NCI-H345 (cell line): ENCODE data around the gene AIFM1.

ENCODE experiments used
- DNase-seq: peaks from one replicate; lab custom pipeline; 2025; lab: John Stamatoyannopoulos, UW

Gene AIFM1

DNA sequence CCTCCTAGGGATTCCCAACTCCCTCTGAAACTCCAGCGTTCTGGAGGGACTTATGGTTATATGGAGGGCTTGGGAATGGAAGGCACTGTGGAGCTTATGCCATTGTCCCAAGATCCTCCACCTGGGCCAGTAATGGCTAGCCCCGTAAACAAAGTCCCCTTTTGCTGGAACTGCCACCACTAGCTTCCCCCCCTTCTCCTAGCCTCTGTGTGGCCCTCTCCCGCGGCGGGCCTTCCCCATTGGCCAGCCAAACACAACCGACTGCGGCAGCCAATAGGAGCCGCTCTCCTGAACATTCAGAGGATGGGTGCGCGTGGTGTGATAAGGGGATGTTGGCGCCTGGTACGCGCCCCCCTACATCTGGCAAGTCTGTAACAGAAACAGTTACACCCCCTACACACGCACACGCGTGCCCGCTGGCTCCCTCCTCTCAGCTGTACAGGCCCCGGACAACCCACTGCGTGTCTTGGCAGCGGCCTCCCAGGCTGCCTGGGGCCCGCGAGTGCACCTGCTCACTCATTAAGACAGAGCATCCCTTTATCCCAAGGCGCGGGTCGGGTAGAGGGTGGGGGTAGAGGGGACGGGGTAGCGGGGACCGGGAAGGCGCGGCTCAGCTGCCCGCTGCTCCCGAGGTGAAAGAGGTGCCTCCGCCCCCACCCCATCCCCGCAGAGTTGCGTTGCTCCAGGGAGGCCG lies 5.3 kb upstream of the AIFM1 start:
- DNase-seq, result peak; percentile 88

DNA sequence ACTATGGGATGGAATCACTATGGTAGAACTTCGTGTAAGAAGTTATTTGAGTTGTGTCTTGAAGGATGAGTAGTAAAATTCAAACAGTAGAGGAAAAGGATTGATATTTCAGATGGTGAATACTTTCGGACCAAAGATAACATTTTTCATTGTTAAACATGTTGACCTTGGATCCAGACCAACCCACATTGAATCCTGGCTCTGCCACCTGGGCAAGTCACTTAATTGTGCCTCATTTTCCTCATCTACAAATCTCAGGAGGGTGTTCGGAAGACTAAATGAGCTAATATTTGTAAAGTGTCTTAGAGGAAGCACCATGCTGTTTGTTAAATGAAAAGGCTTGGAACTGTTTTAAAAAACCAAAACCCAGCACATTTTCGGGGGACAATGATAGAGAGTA lies 1.4 kb upstream of the AIFM1 start:
- DNase-seq, result no peak

DNA sequence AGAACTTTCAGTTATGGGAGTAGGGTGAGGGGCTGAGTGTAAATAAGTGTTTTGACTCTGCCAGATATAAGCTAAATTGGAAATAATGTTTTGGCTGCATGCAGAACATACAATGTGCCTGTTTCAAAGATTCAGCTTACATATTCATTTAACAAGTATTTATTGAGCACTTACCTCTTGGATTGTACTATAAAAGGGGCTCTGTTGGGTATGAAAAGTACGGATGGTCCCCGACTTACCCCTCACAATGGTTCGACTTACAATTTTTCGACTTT lies 799 bp upstream of the AIFM1 start:
- no peak for DNase-seq

GRCh38 chrX:130165181-130165702 lies 399 bp downstream of the AIFM1 start:
- peak; percentile 7 for DNase-seq

- no peak for DNase-seq
These were observed 2.2 kb downstream of the AIFM1 start for GRCh38 chrX:130163398-130163797.

DNA sequence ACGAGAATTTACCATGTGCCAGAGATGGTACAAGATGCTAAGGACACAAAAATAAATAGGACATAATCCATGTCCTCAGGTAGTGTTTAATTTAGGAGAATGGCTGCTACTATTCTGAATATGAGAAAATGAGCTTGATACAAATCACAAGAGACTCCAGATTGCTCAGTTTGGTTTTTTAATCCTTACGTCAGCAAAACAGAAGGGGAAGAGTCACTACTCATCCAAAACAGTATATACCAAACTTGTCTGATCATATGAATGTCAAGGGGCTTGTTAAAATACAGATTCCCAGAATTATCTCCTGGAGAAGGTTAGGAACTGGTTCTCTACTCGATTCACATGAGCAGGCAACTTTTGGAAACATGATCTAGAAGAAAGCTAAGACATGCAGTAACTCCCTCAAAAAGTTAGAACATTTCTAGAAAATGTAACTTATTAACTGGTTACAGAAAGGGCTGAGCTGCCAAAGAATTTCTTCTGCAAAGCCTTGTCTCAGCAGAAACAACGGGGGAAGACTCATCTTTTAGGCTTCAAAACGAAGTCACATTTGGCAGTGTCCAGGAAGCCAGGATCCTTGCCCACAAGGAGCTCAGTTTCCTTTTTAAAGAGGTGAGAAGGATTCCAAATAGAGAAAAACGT lies 3.4 kb downstream of the AIFM1 start:
- no peak for DNase-seq

- DNase-seq, result no peak
These were observed 5.9 kb downstream of the AIFM1 start for GRCh38 chrX:130159776-130160175.

DNA sequence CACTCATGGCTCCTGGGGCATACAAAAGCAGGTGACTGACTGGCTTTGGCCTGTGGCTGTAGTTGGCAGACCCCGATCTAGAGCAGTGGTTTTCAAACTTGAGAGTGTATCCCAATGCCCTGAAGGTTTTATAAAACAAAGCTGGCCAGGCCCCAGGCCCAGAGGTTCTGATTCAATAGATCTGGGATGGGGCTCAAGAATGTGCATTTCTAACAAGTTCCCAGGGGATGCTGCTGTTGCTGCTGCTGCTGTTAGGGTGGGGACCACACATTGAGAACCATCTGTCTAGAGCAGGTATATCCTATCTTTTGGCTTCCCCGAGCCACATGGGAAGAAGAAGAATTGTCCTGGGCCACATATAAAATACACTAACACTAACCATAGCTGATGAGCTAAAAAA lies 7.3 kb downstream of the AIFM1 start:
- no peak for DNase-seq

DNA sequence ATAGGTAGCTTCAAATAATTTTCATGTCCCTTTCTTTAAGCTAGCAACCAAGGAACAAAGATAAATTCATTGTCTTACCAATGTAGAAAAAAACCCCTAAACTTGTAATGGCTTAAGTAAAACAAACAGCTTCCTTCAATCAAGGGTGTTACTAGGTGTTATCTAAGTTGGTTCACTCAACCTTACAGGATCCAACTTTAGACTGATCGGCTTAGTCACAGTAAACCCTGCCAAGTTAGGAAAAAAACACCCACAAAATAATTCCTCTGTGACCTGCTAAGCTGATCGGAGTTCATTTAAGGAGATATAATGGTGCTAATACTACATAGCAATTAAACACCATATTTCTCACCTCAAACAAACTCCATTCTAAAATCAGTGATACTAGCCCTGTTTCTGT lies 10.1 kb downstream of the AIFM1 start:
- no peak for DNase-seq

- no peak for DNase-seq
These were observed 18.0 kb downstream of the AIFM1 start for GRCh38 chrX:130147631-130148030.

GRCh38 chrX:130145123-130145522 lies 20.5 kb downstream of the AIFM1 start:
- DNase-seq, result no peak

- DNase-seq, result no peak
These were observed 21.1 kb downstream of the AIFM1 start for GRCh38 chrX:130144509-130144908.

DNA sequence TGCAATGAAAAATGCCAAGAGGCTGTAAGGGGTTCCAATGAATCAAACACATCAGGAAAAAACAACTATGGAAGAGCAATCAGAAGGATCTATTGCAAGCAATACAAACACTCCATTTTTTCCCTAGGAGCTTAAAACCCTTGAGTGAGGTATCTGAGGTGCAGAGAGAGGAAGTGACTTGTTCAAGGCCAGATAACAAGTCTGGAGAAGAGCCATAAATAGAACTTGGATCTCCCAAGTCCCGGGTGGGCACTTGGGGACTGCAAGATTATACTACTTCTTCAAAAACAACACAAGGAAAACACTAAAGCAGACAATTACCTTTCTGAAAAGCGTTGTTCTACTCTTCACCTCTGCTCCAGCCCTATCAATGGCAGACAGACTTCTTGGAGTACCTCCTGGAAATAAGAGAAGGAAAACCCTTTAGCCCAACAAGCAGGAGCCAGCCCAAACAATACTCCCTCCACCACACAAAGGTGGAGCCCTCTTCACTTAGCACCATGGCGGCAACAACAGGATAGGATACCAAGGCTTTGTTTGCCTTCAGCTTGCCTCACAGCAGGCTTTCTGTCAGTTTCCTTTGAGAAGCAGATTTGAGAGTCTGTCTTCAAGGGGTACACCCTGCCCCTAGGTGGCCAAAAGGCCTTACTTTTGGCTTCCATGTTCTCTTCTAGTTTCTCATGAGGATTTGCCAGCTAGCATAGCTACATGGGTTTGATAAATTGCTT lies 26.0 kb downstream of the AIFM1 start:
- DNase-seq, result peak; percentile 24

GRCh38 chrX:130136961-130137360 lies 28.7 kb downstream of the AIFM1 start:
- DNase-seq, result no peak

GRCh38 chrX:130136496-130136895 lies 29.1 kb downstream of the AIFM1 start:
- DNase-seq, result no peak

GRCh38 chrX:130130990-130131389 lies 34.7 kb downstream of the AIFM1 start:
- DNase-seq, result no peak

- no peak for DNase-seq
These were observed 40.4 kb downstream of the AIFM1 start for GRCh38 chrX:130125091-130125874.

DNA sequence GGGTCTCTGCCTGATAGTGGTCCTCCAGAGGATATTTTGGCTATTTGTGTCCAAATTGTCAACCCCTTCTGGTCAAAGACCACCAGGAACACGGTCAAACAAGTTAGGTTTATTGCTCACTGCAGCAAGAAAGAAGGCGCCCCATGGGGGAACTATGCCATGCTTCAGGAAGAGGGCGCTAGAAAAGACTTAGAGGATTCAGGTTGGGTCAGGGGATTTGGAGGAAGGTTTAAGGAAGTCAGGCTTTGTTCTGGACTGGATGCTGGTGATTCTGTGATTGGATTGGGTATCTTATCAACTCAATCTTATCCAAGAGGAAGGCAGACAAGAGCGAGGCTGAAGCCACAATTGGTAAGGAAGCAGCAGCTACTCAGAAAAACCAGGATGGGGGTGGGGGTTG lies 41.1 kb downstream of the AIFM1 start:
- DNase-seq, result no peak

DNA sequence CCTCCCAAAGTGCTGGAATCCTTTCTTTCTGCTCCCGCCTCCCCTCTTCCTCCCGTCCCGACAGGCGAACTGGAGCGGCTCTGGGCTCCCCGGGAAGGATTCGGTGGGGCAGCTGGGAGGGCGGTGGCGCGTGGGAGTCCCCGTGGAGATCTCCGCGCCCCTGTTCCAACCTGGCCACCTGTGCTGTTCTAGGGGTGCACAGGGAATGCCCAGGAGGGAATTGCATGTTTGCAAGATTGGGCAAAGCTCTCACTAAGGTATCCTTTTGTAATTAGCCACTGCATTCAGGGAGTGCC lies 44.2 kb downstream of the AIFM1 start:
- DNase-seq, result no peak

GRCh38 chrX:130120746-130121504 lies 44.7 kb downstream of the AIFM1 start:
- DNase-seq, result peak; percentile 44

DNA sequence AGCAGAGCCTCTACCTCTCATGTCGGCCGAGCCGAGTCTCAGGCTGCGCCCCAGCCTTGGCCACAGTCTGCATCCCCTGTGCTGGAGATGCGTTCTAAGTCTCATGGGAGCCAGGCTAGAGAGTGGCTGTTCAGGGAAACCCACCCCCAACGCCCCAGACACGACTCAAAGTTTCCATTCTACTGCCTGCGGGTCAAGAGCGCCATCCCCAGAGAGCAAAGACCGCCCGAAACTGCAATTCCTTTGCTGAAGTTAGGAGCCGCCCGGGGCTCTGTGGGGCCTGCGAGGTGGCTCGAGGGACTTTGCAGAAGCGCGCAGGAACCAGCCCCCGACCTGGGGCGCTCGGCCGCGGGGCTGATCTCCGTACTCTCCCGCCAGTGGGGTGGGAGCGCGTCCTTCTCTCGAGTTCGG lies 45.3 kb downstream of the AIFM1 start:
- DNase-seq, result no peak

GRCh38 chrX:130119312-130119898 lies 46.2 kb downstream of the AIFM1 start:
- no peak for DNase-seq
